K562 (cell line): ENCODE results near the gene TIMM22. TPM values are rescaled to one million over a fixed set of nuclear protein-coding genes. Genes with fewer than 3 reads are reported as not detected.

Experiments
- ATAC-seq: fragments of 200-7000 bp; cut with Tn5 transposase; 3 replicates; pipeline ENCODE4 v1.9.1; 2020; ENCODE audit warnings: moderate library complexity
- BruUV-seq: library from RNA; stranded (reverse); fragments of 400-500 nt; replicated peaks from 2 replicates; lab custom pipeline; 2021; lab: Mats Ljungman, UMichigan
- CTCF ChIA-PET: fragments of 300-600 bp; formaldehyde crosslinking; extraction: SDS; loops from one replicate; lab custom pipeline; 2021; ENCODE audit warnings: low intra/inter-chr PET ratio; lab: Yijun Ruan, JAX
- POLR2A ChIA-PET: fragments of 300-600, 350-650 bp; sonication (Branson Sonifier 250); formaldehyde crosslinking; extraction: SDS; loops from one replicate; lab custom pipeline; 2021; ENCODE audit warnings: antibody characterized with exemption, inconsistent platforms; lab: Yijun Ruan, JAX
- DNase-seq, 4 experiments: peaks; one replicate each; pipeline versions ENCODE4 v3.0.0 to v3.0.0-alpha.2; 2011 to 2018; ENCODE audit warnings: low spot score in 3 of 4, mixed read lengths in 3 of 4; ENCODE audit errors: extremely low read depth in 1 of 4
- FAIRE-seq: peaks from 2 replicates; lab custom pipeline; 2011; peaks lifted over from hg19 to GRCh38; lab: Jason Lieb, UNC
- H2AFZ ChIP-seq: 2 replicates; pipeline ENCODE4 v1.6.0; 2011; ENCODE audit warnings: low read depth, low read length, control low read depth, inconsistent platforms
- H3K27ac ChIP-seq: fragments of 200-600 bp; 3 replicates; pipeline ENCODE4 v1.8.0; 2011; ENCODE audit warnings: low read depth, mild to moderate bottlenecking, control low read depth, inconsistent platforms, low read length, moderate library complexity, mixed read lengths; ENCODE audit errors: extremely low read depth
- H3K27me3 ChIP-seq, 2 experiments: fragments of 300-600 bp in 1 of 2; 2 replicates in 1 of 2; 3 replicates in 1 of 2; pipeline versions ENCODE4 v1.6.0 to v1.8.0; 2011; ENCODE audit warnings: inconsistent platforms in 2 of 2, low read length in 2 of 2, mild to moderate bottlenecking in 1 of 2, mixed read lengths in 1 of 2, moderate library complexity in 1 of 2; ENCODE audit not compliant: control insufficient read depth in 2 of 2, insufficient read depth in 2 of 2
- H3K36me3 ChIP-seq: fragments of 300-600 bp; 3 replicates; pipeline ENCODE4 v1.8.0; 2011; ENCODE audit warnings: mild to moderate bottlenecking, low read length, inconsistent platforms; ENCODE audit not compliant: control insufficient read depth, insufficient read depth
- H3K4me1 ChIP-seq, 2 experiments: fragments of 200-600 bp in 1 of 2; replicated peaks in 1 of 2; 2 replicates in 1 of 2; 3 replicates in 1 of 2; pipeline versions ENCODE4 v1.5.1 to v1.8.0; 2011; ENCODE audit warnings: inconsistent platforms in 2 of 2, low read length in 2 of 2, mild to moderate bottlenecking in 1 of 2, mixed read lengths in 1 of 2, moderate library complexity in 1 of 2; ENCODE audit not compliant: control insufficient read depth in 2 of 2, insufficient read depth in 2 of 2
- H3K4me2 ChIP-seq: 2 replicates; pipeline ENCODE4 v1.6.1; 2011; ENCODE audit warnings: low read length, control low read depth, inconsistent platforms, mixed read lengths; ENCODE audit not compliant: insufficient read depth
- H3K4me3 ChIP-seq: fragments of 200-600 bp; sonication (generic), shearing (Covaris generic); 2 replicates; pipeline ENCODE4 v1.5.1; 2016; ENCODE audit warnings: control low read depth, inconsistent platforms
- H3K79me2 ChIP-seq: fragments of 200-600 bp; 3 replicates; pipeline ENCODE4 v1.8.0; 2011; ENCODE audit warnings: low read length, inconsistent platforms; ENCODE audit not compliant: control insufficient read depth, insufficient read depth
- H3K9ac ChIP-seq, 2 experiments: 2 replicates each; pipeline versions ENCODE4 v1.6.0 to v1.6.1; 2011; ENCODE audit warnings: low read depth in 2 of 2, low read length in 2 of 2, control low read depth in 1 of 2, inconsistent platforms in 1 of 2, mild to moderate bottlenecking in 1 of 2, mixed read lengths in 1 of 2; ENCODE audit not compliant: insufficient read depth in 1 of 2
- H3K9me1 ChIP-seq: one replicate; pipeline ENCODE4 v1.6.0; 2011; ENCODE audit warnings: inconsistent platforms, mild to moderate bottlenecking, low read length, moderate library complexity; ENCODE audit not compliant: control insufficient read depth, insufficient read depth
- H3K9me3 ChIP-seq: replicated peaks from 2 replicates; pipeline ENCODE4 v1.5.1; 2011; ENCODE audit warnings: low read depth, low read length, inconsistent platforms; ENCODE audit not compliant: control insufficient read depth, insufficient read depth
- H4K20me1 ChIP-seq: replicated peaks from 2 replicates; pipeline ENCODE4 v1.6.1; 2011; ENCODE audit warnings: low read length, inconsistent platforms, mixed read lengths; ENCODE audit not compliant: control insufficient read depth, insufficient read depth
- ARID1B ChIP-seq: fragments of 450-650 bp; IDR thresholded peaks from 2 replicates; pipeline ENCODE4 v1.6.1; 2016; ENCODE audit warnings: antibody characterized with exemption, mild to moderate bottlenecking, inconsistent platforms
- ATF6 ChIP-seq: sonication (generic); formaldehyde crosslinking; IDR thresholded peaks from 2 replicates; pipeline ENCODE4 v1.4.0; 2020; ENCODE audit warnings: mild to moderate bottlenecking, missing genetic modification reagents
- CBX8 ChIP-seq: fragments of 200-600 bp; sonication (generic); IDR thresholded peaks from 2 replicates; pipeline ENCODE4 v1.6.1; 2012; ENCODE audit warnings: borderline replicate concordance, mixed run types, low read depth, mild to moderate bottlenecking, moderate library complexity, mixed read lengths, low read length, control low read depth, inconsistent platforms; ENCODE audit not compliant: poor library complexity, severe bottlenecking; ENCODE audit errors: extremely low read depth
- CTBP1 ChIP-seq: fragments of 450-650 bp; IDR thresholded peaks from 2 replicates; pipeline ENCODE4 v1.6.1; 2016; ENCODE audit warnings: borderline replicate concordance
- ERF ChIP-seq: fragments of 450-650 bp; formaldehyde crosslinking; IDR thresholded peaks from 2 replicates; pipeline ENCODE4 v1.4.0; 2020; ENCODE audit warnings: mild to moderate bottlenecking, mixed read lengths
- ETV1 ChIP-seq: fragments of 450-650 bp; conservative IDR thresholded peaks from 2 replicates; pipeline ENCODE4 v1.6.1; 2016; ENCODE audit warnings: missing genetic modification characterization, control low read depth, low read depth, missing compliant biosample characterization
- JUN ChIP-seq, 2 experiments: sonication (generic) in 1 of 2; formaldehyde crosslinking in 1 of 2; IDR thresholded peaks; 2 replicates each; pipeline versions ENCODE4 v1.6.1 to v1.8.0; 2012 to 2022; ENCODE audit warnings: borderline replicate concordance in 2 of 2, mild to moderate bottlenecking in 2 of 2, improper control_type of control experiment in 1 of 2, low read depth in 1 of 2, low read length in 1 of 2, missing genetic modification reagents in 1 of 2
- KDM4B ChIP-seq, 2 experiments: fragments of 450-650 bp in 1 of 2; sonication (generic) in 1 of 2; IDR thresholded peaks; 2 replicates each; pipeline ENCODE4 v1.6.1; 2016 to 2017; ENCODE audit warnings: borderline replicate concordance in 2 of 2, antibody characterized with exemption in 1 of 2, low read depth in 1 of 2, mild to moderate bottlenecking in 1 of 2
- MEIS2 ChIP-seq: fragments of 450-650 bp; IDR thresholded peaks from 2 replicates; pipeline ENCODE4 v1.6.1; 2014; ENCODE audit warnings: mild to moderate bottlenecking; ENCODE audit not compliant: partially characterized antibody
- NUFIP1 ChIP-seq: fragments of 450-650 bp; IDR thresholded peaks from 2 replicates; pipeline ENCODE4 v1.6.1; 2018; ENCODE audit not compliant: partially characterized antibody
- PBX2 ChIP-seq, 2 experiments: IDR thresholded peaks in 1 of 2; conservative IDR thresholded peaks in 1 of 2; 2 replicates each; pipeline ENCODE4 v1.6.1; 2016; ENCODE audit warnings: low read depth in 2 of 2, mild to moderate bottlenecking in 1 of 2, missing compliant biosample characterization in 1 of 2, missing genetic modification characterization in 1 of 2, moderate library complexity in 1 of 2
- PHTF2 ChIP-seq: fragments of 250-450 bp; sonication (Bioruptor Pico); IDR thresholded peaks from 2 replicates; pipeline ENCODE4 v1.5.0; 2021; ENCODE audit warnings: mild to moderate bottlenecking
- U2AF1 ChIP-seq: fragments of 200-400 bp; formaldehyde crosslinking; optimal IDR thresholded peaks from 2 replicates; pipeline ENCODE3; 2017; ENCODE audit warnings: mild to moderate bottlenecking, low read depth, low read length, moderate library complexity
- ZNF785 ChIP-seq: fragments of 250-450 bp; sonication (Bioruptor Pico); IDR thresholded peaks from 2 replicates; pipeline ENCODE4 v1.4.0; 2020; ENCODE audit warnings: mild to moderate bottlenecking
- whole genome bisulfite sequencing: fragments of 100-300 bp; shearing (Covaris generic); methylation state at CpG from one replicate; pipeline ENCODE4 v1.1.6; 2016; ENCODE audit warnings: low coverage, mixed read lengths; ENCODE audit not compliant: insufficient coverage; ENCODE audit errors: missing lambda C conversion rate; 5-methylcytosine and 5-hydroxymethylcytosine counted together
- in situ Hi-C: fragments of 300-500 bp; cut with MboI; formaldehyde crosslinking; loops from 4 replicates; pipeline ENCODE4 v1.15.0; 2018; ENCODE audit warnings: inconsistent platforms, mixed read lengths
- intact Hi-C: fragments of 100-400 bp; cut with micrococcal nuclease; formaldehyde crosslinking; loops from 2 replicates; pipeline ENCODE4 v1.14.2; 2022
- polyA plus RNA-seq, 8 experiments: library from polyadenylated mRNA; depleted of rRNA in 4 of 8; stranded (reverse) in 5 of 8; unstranded in 3 of 8; fragments of >200 nt; fragmentation: Nextera tagmentation in 2 of 8; fragmentation: Illumina TruSeq in 1 of 8; extraction: Ambion mirVana in 2 of 8; extraction: Trizol in 1 of 8; gene quantifications; 2 replicates each; pipeline versions ENCODE4 v1.2.1 to v1.2.3, GENCODE V29; 2011 to 2014; ENCODE audit warnings: inconsistent platforms in 1 of 8, missing spikeins in 1 of 8
- total RNA-seq, 7 experiments: library from RNA; depleted of rRNA in 6 of 7; stranded (reverse); fragments of >200 nt in 6 of 7; fragmentation: Illumina TruSeq in 2 of 7; extraction: Trizol in 2 of 7; gene quantifications; 2 replicates each; pipeline versions ENCODE4 v1.2.1 to v1.2.3, GENCODE V29; 2011 to 2021; ENCODE audit warnings: low replicate concordance in 1 of 7

TIMM22 gene
- total and polyA plus RNA-seq, 9 of the 15 experiments (the other 6 are each of a cell fraction or from before 2014, with no cell fraction given) = 5.9 to 14.1 (median 10.3) TPM

GRCh38 chr17:1010086-1010450 is 13.1 kb downstream of the TIMM22 start (continued):
- no peak for TF ChIP-seq CBX8
- no peak for TF ChIP-seq KDM4B (IDR thresholded peaks at IDR 0.05; ENCODE audit: borderline replicate concordance in 2 of 2, low read depth in 1 of 2)
- TF ChIP-seq PHTF2 (CRISPR knock-in tag) = no peak
- TF ChIP-seq, all 486 proteins: peak for 0

- H3K36me3 ChIP-seq = no peaks in the 10 kb centered on the region
- peaks cover 0 to 39% of the 10 kb centered on the region in 2 experiments; a peak in 2 of 5 replicates for H3K27me3 ChIP-seq
- H2AFZ ChIP-seq = no peak overlapping the region
- no peak overlapping the region for H3K27ac ChIP-seq
- H3K9ac ChIP-seq = peak overlapping the region in 1 of 2 experiments; percentile 72; a peak in 1 of 4 replicates
- in situ Hi-C loops = no loop called here
- ChIA-PET POLR2A (interaction anchor here (0.6 to 0.7 kb wide), 2 partner anchors 11 to 16 kb away, joined by 4 to 5 read pairs; no protein-coding TSS in a partner anchor), CTCF (no interaction called here)
- BruUV-seq = no TSS peak
- peak; percentile 66 for ATAC-seq
- no peaks in the 10 kb centered on the region for H3K9me3 ChIP-seq
- intact Hi-C loops = no loop called here
- H3K4me2 ChIP-seq = no peak overlapping the region
- peak; percentile 16 to 49 (median 42) for DNase-seq
- WGBS = 2% methylated on average over 13 of the region's 14 CpGs
- FAIRE-seq = no peak
- peaks cover 0 to 24% of the 10 kb centered on the region in 2 experiments; a peak in 2 of 5 replicates for H3K4me1 ChIP-seq
- no peaks in the 10 kb centered on the region for H3K9me1 ChIP-seq
- no peaks in the 10 kb centered on the region for H3K79me2 ChIP-seq
- no peaks in the 10 kb centered on the region for H4K20me1 ChIP-seq
- no peak overlapping the region for H3K4me3 ChIP-seq
- no peak for TF ChIP-seq ATF6 (CRISPR knock-in tag)
- no peak for TF ChIP-seq U2AF1
- peak; percentile 60 for TF ChIP-seq MEIS2
- TF ChIP-seq CTBP1 = peak; percentile 40; the same call in 1 of the 2 replicates
- no peak for TF ChIP-seq ARID1B
- no peak for TF ChIP-seq ERF (CRISPR knock-in tag)
- 0 out of 2 replicates have a peak, but pooled peaks have one; percentile 47 for TF ChIP-seq ETV1 (tag)
- TF ChIP-seq NUFIP1 = no peak
- 0 out of 2 replicates have a peak, but pooled peaks have one; percentile 18 for TF ChIP-seq PBX2 (CRISPR knock-in tag; IDR thresholded peaks at IDR 0.05; ENCODE audit: low read depth)
- no peak for TF ChIP-seq PBX2 (tag; conservative IDR thresholded peaks at IDR 0.05; ENCODE audit: low read depth)
- no peak for TF ChIP-seq ZNF785 (CRISPR knock-in tag)
- TF ChIP-seq JUN (IDR thresholded peaks at IDR 0.05; ENCODE audit: borderline replicate concordance, low read depth, low read length) = no peak
- no peak for TF ChIP-seq JUN (CRISPR knock-in tag; IDR thresholded peaks at IDR 0.05; ENCODE audit: borderline replicate concordance)
Observed at GRCh38 chr17:1010586-1010985, 13.7 kb downstream of the TIMM22 start.
